SK-N-SH (cell line): ENCODE data around the gene TMEM176B. TPM values are rescaled to one million over a fixed set of nuclear protein-coding genes. Genes with fewer than 3 reads are reported as not detected.

Experiments
- CTCF ChIA-PET: fragments of 300-600, 350-600 bp; formaldehyde crosslinking; extraction: SDS; loops from one replicate; lab custom pipeline; 2021; lab: Yijun Ruan, JAX
- POLR2A ChIA-PET: fragments of 350-600 bp; sonication (Branson Sonifier 250); formaldehyde crosslinking; extraction: SDS; loops from one replicate; lab custom pipeline; 2020; ENCODE audit warnings: antibody characterized with exemption, inconsistent platforms; lab: Yijun Ruan, JAX
- DNase-seq: peaks from one replicate; pipeline ENCODE4 v3.0.0; 2012
- H2AFZ ChIP-seq: fragments of 200-600 bp; sonication (generic); 2 replicates; pipeline ENCODE4 v1.8.1; 2016; ENCODE audit warnings: antibody characterized with exemption, mild to moderate bottlenecking, low read depth
- H3F3A ChIP-seq: fragments of 200-600 bp; sonication (generic); replicated peaks from 2 replicates; pipeline ENCODE3; 2016; ENCODE audit warnings: antibody characterized with exemption, mild to moderate bottlenecking; ENCODE audit not compliant: insufficient read depth
- H3K27ac ChIP-seq, 2 experiments: fragments of 200-500 bp in 1 of 2; fragments of 200-600 bp in 1 of 2; sonication (Bioruptor generic) in 1 of 2; sonication (generic), shearing (Covaris generic) in 1 of 2; 2 replicates each; pipeline versions ENCODE4 v1.5.1 to v1.6.1; 2014 to 2016; ENCODE audit warnings: low read depth in 2 of 2, inconsistent platforms in 1 of 2, low read length in 1 of 2, mild to moderate bottlenecking in 1 of 2, mixed read lengths in 1 of 2
- H3K27me3 ChIP-seq: fragments of 200-600 bp; sonication (generic), shearing (Covaris generic); 2 replicates; pipeline ENCODE4 v1.6.1; 2016; ENCODE audit warnings: mixed run types; ENCODE audit not compliant: insufficient read depth
- H3K36me3 ChIP-seq, 2 experiments: fragments of 200-500 bp in 1 of 2; fragments of 200-600 bp in 1 of 2; sonication (Bioruptor generic) in 1 of 2; sonication (generic) in 1 of 2; replicated peaks in 1 of 2; 2 replicates each; pipeline versions ENCODE3 to v1.5.1; 2014 to 2016; ENCODE audit warnings: low read length in 1 of 2, mild to moderate bottlenecking in 1 of 2; ENCODE audit not compliant: insufficient read depth in 2 of 2, control insufficient read depth in 1 of 2
- H3K4me1 ChIP-seq, 2 experiments: fragments of 200-500 bp in 1 of 2; fragments of 200-600 bp in 1 of 2; sonication (Bioruptor generic) in 1 of 2; sonication (generic), shearing (Covaris generic) in 1 of 2; 2 replicates each; pipeline versions ENCODE4 v1.5.1 to v1.6.1; 2014 to 2016; ENCODE audit warnings: low read depth in 1 of 2, low read length in 1 of 2, mixed run types in 1 of 2; ENCODE audit not compliant: insufficient read depth in 2 of 2, control insufficient read depth in 1 of 2
- H3K4me2 ChIP-seq: fragments of 200-600 bp; sonication (generic), shearing (Covaris generic); 2 replicates; pipeline ENCODE4 v1.6.1; 2017; ENCODE audit warnings: mixed run types
- H3K4me3 ChIP-seq, 2 experiments: fragments of 200-500 bp in 1 of 2; fragments of 200-600 bp in 1 of 2; sonication (Bioruptor generic) in 1 of 2; sonication (generic), shearing (Covaris generic) in 1 of 2; 2 replicates each; pipeline versions ENCODE4 v1.5.1 to v1.8.1; 2014 to 2016; ENCODE audit warnings: low read depth in 2 of 2, inconsistent platforms in 1 of 2, low read length in 1 of 2, mild to moderate bottlenecking in 1 of 2, mixed read lengths in 1 of 2, moderate library complexity in 1 of 2
- H3K79me2 ChIP-seq: fragments of 200-600 bp; sonication (generic); 2 replicates; pipeline ENCODE4 v1.8.1; 2017; ENCODE audit warnings: mild to moderate bottlenecking; ENCODE audit not compliant: insufficient read depth
- H3K9ac ChIP-seq: fragments of 200-600 bp; sonication (generic); 2 replicates; pipeline ENCODE4 v1.6.1; 2017; ENCODE audit warnings: mixed run types
- H3K9me2 ChIP-seq: fragments of 200-600 bp; sonication (generic); 2 replicates; pipeline ENCODE4 v1.6.1; 2017; ENCODE audit warnings: mixed run types
- H3K9me3 ChIP-seq: fragments of 200-600 bp; sonication (generic); 2 replicates; pipeline ENCODE4 v1.6.1; 2017; ENCODE audit warnings: mixed run types, mild to moderate bottlenecking, moderate library complexity
- H4K20me1 ChIP-seq: fragments of 200-600 bp; sonication (generic); 2 replicates; pipeline ENCODE4 v1.6.1; 2017; ENCODE audit warnings: mild to moderate bottlenecking, mixed run types; ENCODE audit not compliant: insufficient read depth
- CHD2 ChIP-seq: fragments of 150-350 bp; IDR thresholded peaks from 2 replicates; pipeline ENCODE4 v1.6.1; 2018; ENCODE audit warnings: low read length; ENCODE audit not compliant: partially characterized antibody
- ELF1 ChIP-seq: IDR thresholded peaks from 2 replicates; pipeline ENCODE4 v1.4.0; 2012
- EZH2phosphoT487 ChIP-seq: fragments of 200-600 bp; sonication (generic); IDR thresholded peaks from 2 replicates; pipeline ENCODE4 v1.6.1; 2017; ENCODE audit warnings: low read depth, mixed run types, mild to moderate bottlenecking, antibody characterized with exemption, moderate library complexity, borderline replicate concordance
- FOSL2 ChIP-seq: IDR thresholded peaks from 2 replicates; pipeline ENCODE4 v1.4.0; 2012; ENCODE audit warnings: low read depth, mild to moderate bottlenecking, moderate library complexity, borderline replicate concordance
- FOXJ3 ChIP-seq: sonication (generic); formaldehyde crosslinking; IDR thresholded peaks from 2 replicates; pipeline ENCODE4 v1.5.1; 2020; ENCODE audit warnings: mild to moderate bottlenecking, missing genetic modification reagents
- FOXM1 ChIP-seq: IDR thresholded peaks from 2 replicates; pipeline ENCODE4 v1.4.0; 2012; ENCODE audit warnings: low read depth, mild to moderate bottlenecking
- GATA2 ChIP-seq: sonication (generic); formaldehyde crosslinking; IDR thresholded peaks from 2 replicates; pipeline ENCODE4 v1.5.0; 2020; ENCODE audit warnings: mild to moderate bottlenecking, missing genetic modification reagents
- MEF2A ChIP-seq: IDR thresholded peaks from 2 replicates; pipeline ENCODE4 v1.4.0; 2012; ENCODE audit warnings: low read depth, borderline replicate concordance
- NFIC ChIP-seq: IDR thresholded peaks from 2 replicates; pipeline ENCODE4 v1.4.0; 2012; ENCODE audit warnings: borderline replicate concordance
- RXRA ChIP-seq: IDR thresholded peaks from 2 replicates; pipeline ENCODE4 v1.4.0; 2012; ENCODE audit warnings: low read depth, mild to moderate bottlenecking, borderline replicate concordance
- SIN3A ChIP-seq: IDR thresholded peaks from 2 replicates; pipeline ENCODE4 v1.6.1; 2012; ENCODE audit warnings: low read depth, mild to moderate bottlenecking, low read length, moderate library complexity, borderline replicate concordance
- SMC3 ChIP-seq: IDR thresholded peaks from 2 replicates; pipeline ENCODE4 v1.6.1; 2012; ENCODE audit warnings: low read depth, low read length, improper control_type of control experiment
- YY1 ChIP-seq: IDR thresholded peaks from 2 replicates; pipeline ENCODE4 v1.4.0; 2012; ENCODE audit warnings: low read depth, mild to moderate bottlenecking
- WGBS: methylation state at CpG from one replicate; pipeline ENCODE4 v1.1.6; 2017; ENCODE audit warnings: low lambda C conversion rate; 5-methylcytosine and 5-hydroxymethylcytosine counted together
- polyA plus RNA-seq, 3 experiments: library from polyadenylated mRNA; depleted of rRNA; stranded (reverse); fragments of >200 nt; gene quantifications; 2 replicates each; pipeline ENCODE4 v1.2.3, GENCODE V29; 2012
- TF ChIP-seq, protein P1 (sequence below): IDR thresholded peaks from 2 replicates; pipeline ENCODE4 v1.6.1; 2012; ENCODE audit warnings: mild to moderate bottlenecking, low read depth, low read length, moderate library complexity
- TF ChIP-seq, protein P2 (sequence below): IDR thresholded peaks from 2 replicates; pipeline ENCODE4; 2012

Gene TMEM176B
- polyA plus RNA-seq, 1 of the 3 experiments (the other 2 are of a cell fraction): not detected

DNA sequence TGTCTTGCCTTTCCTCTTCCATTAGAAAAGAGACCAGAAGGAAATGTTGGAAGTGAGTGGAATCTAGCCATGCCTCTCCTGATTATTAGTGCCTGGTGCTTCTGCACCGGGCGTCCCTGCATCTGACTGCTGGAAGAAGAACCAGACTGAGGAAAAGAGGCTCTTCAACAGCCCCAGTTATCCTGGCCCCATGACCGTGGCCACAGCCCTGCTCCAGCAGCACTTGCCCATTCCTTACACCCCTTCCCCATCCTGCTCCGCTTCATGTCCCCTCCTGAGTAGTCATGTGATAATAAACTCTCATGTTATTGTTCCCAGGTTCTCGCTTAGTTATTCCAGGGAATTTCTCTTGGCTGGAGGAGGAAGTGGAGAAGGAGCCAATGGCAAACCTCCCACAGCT lies 4.6 kb upstream of the TMEM176B start:
- DNase-seq: no peak
- Histone ChIP-seq H3K9me3 (0 out of 2 replicates have a peak, but pooled peaks cover 7% of the 10 kb centered on the region), H3K27ac (no peak overlapping the region), H3K4me3 (no peak overlapping the region), H3K79me2 (no peaks in the 10 kb centered on the region), H3K27me3 (no peaks in the 10 kb centered on the region), H2AFZ (no peak overlapping the region), H3K9ac (no peak overlapping the region), H3K9me2 (no peaks in the 10 kb centered on the region), H3K4me2 (no peak overlapping the region), H3K36me3 (no peaks in the 10 kb centered on the region), H4K20me1 (no peaks in the 10 kb centered on the region), H3K4me1 (peaks cover 0 to 7% of the 10 kb centered on the region in 2 experiments; a peak in 1 of 4 replicates), H3F3A (no peaks in the 10 kb centered on the region)
- no peak for TF ChIP-seq FOXM1
- no peak for TF ChIP-seq YY1
- TF ChIP-seq FOXJ3 (CRISPR knock-in tag): no peak
- TF ChIP-seq RXRA: no peak
- TF ChIP-seq, protein P1, sequence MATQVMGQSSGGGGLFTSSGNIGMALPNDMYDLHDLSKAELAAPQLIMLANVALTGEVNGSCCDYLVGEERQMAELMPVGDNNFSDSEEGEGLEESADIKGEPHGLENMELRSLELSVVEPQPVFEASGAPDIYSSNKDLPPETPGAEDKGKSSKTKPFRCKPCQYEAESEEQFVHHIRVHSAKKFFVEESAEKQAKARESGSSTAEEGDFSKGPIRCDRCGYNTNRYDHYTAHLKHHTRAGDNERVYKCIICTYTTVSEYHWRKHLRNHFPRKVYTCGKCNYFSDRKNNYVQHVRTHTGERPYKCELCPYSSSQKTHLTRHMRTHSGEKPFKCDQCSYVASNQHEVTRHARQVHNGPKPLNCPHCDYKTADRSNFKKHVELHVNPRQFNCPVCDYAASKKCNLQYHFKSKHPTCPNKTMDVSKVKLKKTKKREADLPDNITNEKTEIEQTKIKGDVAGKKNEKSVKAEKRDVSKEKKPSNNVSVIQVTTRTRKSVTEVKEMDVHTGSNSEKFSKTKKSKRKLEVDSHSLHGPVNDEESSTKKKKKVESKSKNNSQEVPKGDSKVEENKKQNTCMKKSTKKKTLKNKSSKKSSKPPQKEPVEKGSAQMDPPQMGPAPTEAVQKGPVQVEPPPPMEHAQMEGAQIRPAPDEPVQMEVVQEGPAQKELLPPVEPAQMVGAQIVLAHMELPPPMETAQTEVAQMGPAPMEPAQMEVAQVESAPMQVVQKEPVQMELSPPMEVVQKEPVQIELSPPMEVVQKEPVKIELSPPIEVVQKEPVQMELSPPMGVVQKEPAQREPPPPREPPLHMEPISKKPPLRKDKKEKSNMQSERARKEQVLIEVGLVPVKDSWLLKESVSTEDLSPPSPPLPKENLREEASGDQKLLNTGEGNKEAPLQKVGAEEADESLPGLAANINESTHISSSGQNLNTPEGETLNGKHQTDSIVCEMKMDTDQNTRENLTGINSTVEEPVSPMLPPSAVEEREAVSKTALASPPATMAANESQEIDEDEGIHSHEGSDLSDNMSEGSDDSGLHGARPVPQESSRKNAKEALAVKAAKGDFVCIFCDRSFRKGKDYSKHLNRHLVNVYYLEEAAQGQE: no peak
- no peak for TF ChIP-seq FOSL2
- no peak for TF ChIP-seq GATA2 (CRISPR knock-in tag)
- no peak for TF ChIP-seq CHD2
- no peak for TF ChIP-seq EZH2phosphoT487
- no peak for TF ChIP-seq SIN3A
- TF ChIP-seq, protein P2, sequence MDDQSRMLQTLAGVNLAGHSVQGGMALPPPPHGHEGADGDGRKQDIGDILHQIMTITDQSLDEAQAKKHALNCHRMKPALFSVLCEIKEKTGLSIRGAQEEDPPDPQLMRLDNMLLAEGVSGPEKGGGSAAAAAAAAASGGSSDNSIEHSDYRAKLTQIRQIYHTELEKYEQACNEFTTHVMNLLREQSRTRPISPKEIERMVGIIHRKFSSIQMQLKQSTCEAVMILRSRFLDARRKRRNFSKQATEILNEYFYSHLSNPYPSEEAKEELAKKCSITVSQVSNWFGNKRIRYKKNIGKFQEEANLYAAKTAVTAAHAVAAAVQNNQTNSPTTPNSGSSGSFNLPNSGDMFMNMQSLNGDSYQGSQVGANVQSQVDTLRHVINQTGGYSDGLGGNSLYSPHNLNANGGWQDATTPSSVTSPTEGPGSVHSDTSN: no peak
- no peak for TF ChIP-seq NFIC
- TF ChIP-seq SMC3: no peak
- TF ChIP-seq MEF2A: no peak
- TF ChIP-seq ELF1: no peak
- WGBS: 35% methylated on average over 5 of the region's 5 CpGs
- ChIA-PET POLR2A (no interaction called here), CTCF (no interaction called here)
